Esophagus squamous epithelium (tissue), 4 donors: ENCODE measurements around the gene ITGB8.

Source experiments
- CTCF ChIP-seq, 6 experiments: fragments of 450-650 bp in 4 of 6; fragments of 200-600 bp in 2 of 6; sonication (generic) in 2 of 6; IDR thresholded peaks; one replicate each; pipeline ENCODE4 v1.5.1; 2016 to 2019; ENCODE audit warnings: antibody characterized with exemption in 6 of 6, mild to moderate bottlenecking in 4 of 6, moderate library complexity in 4 of 6
- POLR2A ChIP-seq, 4 donors: fragments of 450-650 bp; IDR thresholded peaks; one replicate each; pipeline ENCODE4 v1.6.1; 2017; ENCODE audit warnings: antibody characterized with exemption in 4 of 4, mild to moderate bottlenecking in 4 of 4, moderate library complexity in 3 of 4

- TF ChIP-seq CTCF (IDR thresholded peaks at IDR 0.05) (no peak), POLR2A (IDR thresholded peaks at IDR 0.05) (no peak)
Observed at GRCh38 chr7:20305726-20306125, 25.0 kb upstream of the ITGB8 start.
